AG10803 (cell line): ENCODE measurements around the gene TPSG1.

Experiments used
- DNase-seq: peaks from one replicate; pipeline ENCODE4 v3.0.0; 2010; ENCODE audit warnings: low read depth
- H3K4me3 ChIP-seq: 2 replicates; pipeline ENCODE4 v1.5.1; 2011; ENCODE audit warnings: mild to moderate bottlenecking, low read length, control low read depth
- TF ChIP-seq, protein P1 (sequence below): conservative IDR thresholded peaks from 2 replicates; pipeline ENCODE4 v1.5.1; 2011; ENCODE audit warnings: mild to moderate bottlenecking, low read length, control low read depth, inconsistent platforms

Gene TPSG1

DNA sequence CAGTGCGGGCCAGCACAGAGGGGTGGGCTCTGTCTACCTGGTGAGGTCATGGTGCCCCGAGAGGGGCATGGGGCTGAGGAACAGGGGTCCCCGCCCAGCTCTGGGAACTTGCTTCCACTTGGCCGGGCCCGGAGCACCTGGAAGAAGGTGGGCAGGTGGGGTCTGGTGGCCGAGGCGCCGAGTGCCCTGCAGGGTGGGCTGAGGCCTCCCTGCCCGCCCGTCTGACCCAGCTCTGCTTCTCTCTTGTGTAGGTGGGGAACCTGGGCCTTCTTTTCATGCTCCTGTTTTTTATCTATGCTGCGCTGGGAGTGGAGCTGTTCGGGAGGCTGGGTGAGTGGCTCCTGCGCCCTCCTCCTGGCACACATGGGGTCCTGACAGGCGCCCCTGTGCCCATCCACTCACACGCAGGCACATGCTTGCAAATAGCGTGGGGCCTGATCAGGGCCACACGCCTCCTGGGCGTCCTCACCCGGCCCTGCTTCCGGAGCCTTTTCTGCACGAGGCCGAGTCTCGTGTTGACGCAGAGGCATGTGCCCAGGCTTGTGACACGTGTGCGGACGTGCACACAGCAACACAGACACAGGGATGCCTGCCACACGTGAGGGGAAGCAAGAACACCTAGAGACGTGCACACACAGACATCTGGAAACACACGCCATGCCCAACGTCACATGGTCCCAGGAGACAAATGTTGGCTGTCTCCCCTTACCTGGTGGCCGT lies 8.2 kb downstream of the TPSG1 start:
- DNase-seq = no peak
- no peak overlapping the region for H3K4me3 ChIP-seq
- TF ChIP-seq, protein P1, sequence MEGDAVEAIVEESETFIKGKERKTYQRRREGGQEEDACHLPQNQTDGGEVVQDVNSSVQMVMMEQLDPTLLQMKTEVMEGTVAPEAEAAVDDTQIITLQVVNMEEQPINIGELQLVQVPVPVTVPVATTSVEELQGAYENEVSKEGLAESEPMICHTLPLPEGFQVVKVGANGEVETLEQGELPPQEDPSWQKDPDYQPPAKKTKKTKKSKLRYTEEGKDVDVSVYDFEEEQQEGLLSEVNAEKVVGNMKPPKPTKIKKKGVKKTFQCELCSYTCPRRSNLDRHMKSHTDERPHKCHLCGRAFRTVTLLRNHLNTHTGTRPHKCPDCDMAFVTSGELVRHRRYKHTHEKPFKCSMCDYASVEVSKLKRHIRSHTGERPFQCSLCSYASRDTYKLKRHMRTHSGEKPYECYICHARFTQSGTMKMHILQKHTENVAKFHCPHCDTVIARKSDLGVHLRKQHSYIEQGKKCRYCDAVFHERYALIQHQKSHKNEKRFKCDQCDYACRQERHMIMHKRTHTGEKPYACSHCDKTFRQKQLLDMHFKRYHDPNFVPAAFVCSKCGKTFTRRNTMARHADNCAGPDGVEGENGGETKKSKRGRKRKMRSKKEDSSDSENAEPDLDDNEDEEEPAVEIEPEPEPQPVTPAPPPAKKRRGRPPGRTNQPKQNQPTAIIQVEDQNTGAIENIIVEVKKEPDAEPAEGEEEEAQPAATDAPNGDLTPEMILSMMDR = no peak

DNA sequence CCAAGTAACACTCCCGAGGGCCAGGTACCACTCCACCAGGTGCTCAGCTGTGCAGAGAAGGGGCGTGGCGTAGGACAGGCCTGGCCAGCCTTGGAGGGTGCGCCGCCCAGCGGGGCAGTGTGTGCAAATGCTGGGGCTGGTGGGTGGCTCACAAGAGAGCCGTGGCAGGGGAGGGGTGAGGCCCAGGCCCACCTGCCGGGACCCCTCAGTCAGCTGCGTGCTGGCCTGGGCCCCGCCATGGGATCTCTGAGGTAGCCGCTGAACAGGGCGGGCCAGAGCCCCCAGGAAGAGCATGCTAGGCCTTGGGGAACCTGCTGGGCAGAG lies 8.8 kb downstream of the TPSG1 start:
- H3K4me3 ChIP-seq = no peak overlapping the region
- TF ChIP-seq, protein P1 = no peak
- DNase-seq = no peak

GRCh38 chr16:1215574-1216295 lies 9.3 kb downstream of the TPSG1 start:
- no peak for DNase-seq
- no peak overlapping the region for H3K4me3 ChIP-seq
- TF ChIP-seq, protein P1 = no peak

DNA sequence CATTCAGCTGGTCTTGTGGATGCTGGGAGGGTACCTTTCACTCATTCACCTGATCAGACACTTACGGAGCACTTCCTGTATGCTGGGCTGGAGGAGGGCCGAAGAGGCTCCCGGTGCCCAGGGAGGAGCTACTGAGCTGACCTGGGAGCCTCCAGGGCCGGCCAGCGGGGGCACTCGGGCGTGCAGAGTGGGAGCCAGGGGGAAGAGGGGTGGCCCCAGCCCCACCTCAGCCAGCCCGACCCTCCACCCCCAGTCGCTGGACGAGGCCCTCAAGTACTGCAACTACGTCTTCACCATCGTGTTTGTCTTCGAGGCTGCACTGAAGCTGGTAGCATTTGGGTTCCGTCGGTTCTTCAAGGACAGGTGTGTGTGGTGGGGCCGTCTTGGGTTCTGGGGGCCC lies 10.3 kb downstream of the TPSG1 start:
- H3K4me3 ChIP-seq = no peak overlapping the region
- TF ChIP-seq, protein P1 = no peak
- DNase-seq = no peak

DNA sequence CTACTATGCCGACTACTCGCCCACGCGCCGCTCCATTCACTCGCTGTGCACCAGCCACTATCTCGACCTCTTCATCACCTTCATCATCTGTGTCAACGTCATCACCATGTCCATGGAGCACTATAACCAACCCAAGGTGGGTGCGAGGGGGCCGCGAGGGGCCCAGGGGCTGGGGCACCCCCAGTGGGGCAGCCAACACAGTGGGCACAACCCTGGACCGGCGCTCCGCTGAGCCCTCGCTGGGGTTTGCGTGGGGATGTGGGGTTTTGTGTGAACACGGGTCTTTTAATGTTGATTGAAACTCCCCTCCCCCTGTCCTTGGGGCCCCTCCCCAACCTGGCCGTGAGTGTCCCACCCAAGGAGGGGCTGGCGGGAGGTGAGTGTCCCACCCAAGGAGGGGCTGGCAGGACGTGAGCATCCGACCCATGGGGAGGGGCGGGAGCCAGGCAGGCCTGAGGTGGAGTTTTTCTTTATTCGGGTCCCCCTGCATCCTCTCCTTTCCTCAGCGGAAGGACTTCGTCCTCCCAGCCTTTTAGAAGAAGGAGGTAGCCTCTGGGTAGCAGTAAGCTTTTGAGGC lies 11.2 kb downstream of the TPSG1 start:
- TF ChIP-seq, protein P1 = no peak
- DNase-seq = no peak
- H3K4me3 ChIP-seq = no peak overlapping the region

GRCh38 chr16:1213231-1213630 lies 11.8 kb downstream of the TPSG1 start:
- H3K4me3 ChIP-seq = no peak overlapping the region
- no peak for DNase-seq
- TF ChIP-seq, protein P1 = no peak
